HG02678 (cell line): ENCODE measurements around the gene SPATA31C2.
"Not testable (repeated sequence)": the region's sequence is repeated elsewhere in the genome, so short reads cannot be mapped to it uniquely, and the experiment has no call there.

ENCODE experiments used
- ATAC-seq: cut with Tn5 transposase; IDR thresholded peaks from one replicate; pipeline ENCODE4 v1.9.1; 2021; ENCODE audit warnings: mild to moderate bottlenecking, moderate library complexity; ENCODE audit not compliant: unreplicated experiment

Gene SPATA31C2

GRCh38 chr9:88138375-88138774 lies at the start of gene SPATA31C2:
SPATA31C2 (minus strand) TSS chr9:88138475; CDS start chr9:88138446, 29 bp downstream.
- ATAC-seq = not testable (repeated sequence)

GRCh38 chr9:88187631-88188030 lies 49.4 kb upstream of the SPATA31C2 start:
- ATAC-seq = no peak

GRCh38 chr9:88186495-88187110 lies 48.3 kb upstream of the SPATA31C2 start:
- no peak for ATAC-seq

GRCh38 chr9:88184976-88185375 lies 46.7 kb upstream of the SPATA31C2 start:
- ATAC-seq = no peak

- no peak for ATAC-seq
These were observed 45.7 kb upstream of the SPATA31C2 start for GRCh38 chr9:88183798-88184495.

GRCh38 chr9:88182501-88182900 lies 44.2 kb upstream of the SPATA31C2 start:
- ATAC-seq = no peak

GRCh38 chr9:88180081-88180765 lies 41.9 kb upstream of the SPATA31C2 start:
- ATAC-seq = no peak

GRCh38 chr9:88179062-88179521 lies 40.8 kb upstream of the SPATA31C2 start:
- ATAC-seq = no peak

GRCh38 chr9:88178641-88179040 lies 40.4 kb upstream of the SPATA31C2 start:
- no peak for ATAC-seq

GRCh38 chr9:88177371-88177770 lies 39.1 kb upstream of the SPATA31C2 start:
- no peak for ATAC-seq

- no peak for ATAC-seq
These were observed 36.0 kb upstream of the SPATA31C2 start for GRCh38 chr9:88174324-88174723.

- no peak for ATAC-seq
These were observed 35.2 kb upstream of the SPATA31C2 start for GRCh38 chr9:88173378-88173999.

- ATAC-seq = no peak
These were observed 31.4 kb upstream of the SPATA31C2 start for GRCh38 chr9:88169700-88170099.

- ATAC-seq = no peak
These were observed 30.3 kb upstream of the SPATA31C2 start for GRCh38 chr9:88168564-88168963.

- no peak for ATAC-seq
These were observed 28.4 kb upstream of the SPATA31C2 start for GRCh38 chr9:88166660-88167059.

- ATAC-seq = no peak
These were observed 26.6 kb upstream of the SPATA31C2 start for GRCh38 chr9:88164850-88165249.

GRCh38 chr9:88161144-88161543 lies 22.9 kb upstream of the SPATA31C2 start:
- ATAC-seq = no peak

- no peak for ATAC-seq
These were observed 5.8 kb upstream of the SPATA31C2 start for GRCh38 chr9:88143957-88144625.

GRCh38 chr9:88143179-88143578 lies 4.9 kb upstream of the SPATA31C2 start:
- no peak for ATAC-seq

GRCh38 chr9:88133552-88133951 lies 4.7 kb downstream of the SPATA31C2 start:
- not testable (repeated sequence) for ATAC-seq

- not testable (repeated sequence) for ATAC-seq
These were observed 8.7 kb downstream of the SPATA31C2 start for GRCh38 chr9:88129556-88129955.
